Stimulated activated effector memory CD8-positive, alpha-beta T cell treated with anti-CD3 and anti-CD28 coated beads, Interleukin-12 subunit alpha, Interleukin-12 subunit beta, amount 100 ng/mL, for 72 hours (primary cell): Measurements from ENCODE around the gene C14orf93.

Source experiments
- ATAC-seq: fragments of 150-1000 bp; cut with Tn5 transposase; 2 replicates; pipeline ENCODE4 v1.10.0; 2021
- DNase-seq, 2 donors: peaks; one replicate each; pipeline ENCODE4 v3.0.0; 2021 to 2022; ENCODE audit warnings: low spot score in 2 of 2
- H3K27ac Mint-ChIP-seq: one replicate; pipeline ENCODE4 v1.8.0; 2022; ENCODE audit warnings: mild to moderate bottlenecking, mixed read lengths
- H3K36me3 Mint-ChIP-seq: one replicate; pipeline ENCODE4 v1.8.0; 2022; ENCODE audit warnings: mild to moderate bottlenecking, mixed read lengths
- H3K4me1 Mint-ChIP-seq: one replicate; pipeline ENCODE4 v1.8.0; 2022; ENCODE audit warnings: mixed read lengths
- H3K4me3 Mint-ChIP-seq: one replicate; pipeline ENCODE4 v1.8.0; 2022; ENCODE audit warnings: mild to moderate bottlenecking, mixed read lengths
- H3K9me3 Mint-ChIP-seq: one replicate; pipeline ENCODE4 v1.8.0; 2022; ENCODE audit warnings: mixed read lengths

C14orf93 gene

DNA sequence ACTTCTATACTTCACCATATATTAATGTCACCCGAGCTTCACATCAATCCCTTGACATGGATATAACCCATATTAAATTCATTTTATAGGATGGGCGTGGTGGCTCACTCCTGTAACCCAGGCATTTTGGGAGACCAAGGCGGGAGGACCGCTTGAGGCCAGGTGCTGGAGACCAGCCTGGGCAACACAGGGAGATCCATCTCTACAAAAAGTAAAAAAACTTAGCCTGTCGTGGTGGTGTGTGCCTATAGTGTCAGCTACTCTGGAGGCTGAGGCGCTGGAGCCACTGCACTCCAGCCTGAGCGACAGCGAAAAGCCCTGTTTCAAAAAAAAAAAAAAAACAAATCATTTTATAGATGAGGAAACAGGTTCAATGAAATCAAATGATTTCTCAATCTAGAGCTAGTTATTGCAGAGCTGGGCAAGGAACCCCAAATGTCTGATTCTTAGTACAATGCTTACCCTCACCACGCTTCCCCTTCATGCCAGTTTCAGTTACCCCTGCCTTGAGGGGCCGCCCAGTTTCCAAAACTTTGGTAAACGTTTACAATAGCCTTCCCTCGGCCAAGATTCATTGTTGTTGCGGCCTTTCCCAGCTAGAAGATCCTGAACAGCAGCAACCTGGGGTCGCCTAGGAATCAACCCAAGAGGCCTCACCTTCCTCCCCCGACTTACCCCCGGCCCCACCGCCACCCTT lies 24.0 kb upstream of the C14orf93 start:
- H3K36me3 Mint-ChIP-seq, result peaks cover 57% of the 10 kb centered on the region
- peak overlapping the region; percentile 98 for H3K27ac Mint-ChIP-seq
- ATAC-seq, result no peak
- H3K4me3 Mint-ChIP-seq, result peak overlapping the region; percentile 95
- H3K9me3 Mint-ChIP-seq, result no peaks in the 10 kb centered on the region
- peaks cover 37% of the 10 kb centered on the region for H3K4me1 Mint-ChIP-seq
- DNase-seq, result no peak

DNA sequence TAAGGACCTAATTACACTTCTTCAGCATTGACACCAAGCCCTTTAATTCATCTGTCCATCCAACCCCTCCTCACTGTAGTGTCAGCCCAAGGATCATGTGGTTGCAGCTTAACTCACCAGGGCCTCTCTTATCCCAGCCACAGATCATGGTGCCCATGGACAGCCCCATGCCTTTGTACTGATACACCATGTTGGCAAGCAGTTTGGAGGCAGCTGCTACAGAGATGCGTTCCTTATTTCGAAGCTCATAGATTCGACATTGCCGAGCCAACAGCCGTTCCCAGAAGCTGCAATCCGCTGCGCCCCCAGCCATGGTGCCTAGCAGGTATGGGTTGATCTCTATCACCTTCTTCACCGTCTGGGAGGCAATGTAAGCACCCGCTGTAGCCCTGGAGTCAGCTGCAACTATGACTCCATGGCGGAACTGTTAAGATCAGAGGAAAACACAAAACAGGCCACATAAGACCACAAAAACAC lies 23.3 kb upstream of the C14orf93 start:
- no peak for DNase-seq
- Mint-ChIP-seq H3K4me1 (peaks cover 42% of the 10 kb centered on the region), H3K27ac (peak overlapping the region; percentile 98), H3K36me3 (peaks cover 63% of the 10 kb centered on the region), H3K9me3 (no peaks in the 10 kb centered on the region), H3K4me3 (peak overlapping the region; percentile 95)
- ATAC-seq, result no peak

DNA sequence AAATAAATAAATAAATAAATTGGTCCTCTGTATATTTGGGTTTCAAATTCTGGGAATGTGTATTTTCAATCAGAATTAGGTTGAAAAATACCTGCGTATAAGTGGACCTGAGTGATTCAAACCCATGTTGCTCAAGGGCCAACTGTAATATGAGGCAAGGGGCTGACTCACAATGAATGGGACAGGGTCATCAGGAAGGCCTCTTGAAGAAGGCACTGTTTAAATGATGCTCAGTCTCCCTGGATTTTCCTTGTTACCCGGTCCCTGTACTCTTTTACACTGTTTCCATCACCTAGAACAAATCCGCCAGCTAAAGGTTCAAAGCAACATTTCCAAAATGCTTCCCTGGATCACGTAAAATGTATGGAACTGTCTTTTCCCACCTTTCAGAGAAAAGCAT lies 21.0 kb upstream of the C14orf93 start:
- Mint-ChIP-seq H3K4me1 (peaks cover 42% of the 10 kb centered on the region), H3K4me3 (no peak overlapping the region), H3K36me3 (peaks cover 87% of the 10 kb centered on the region)

DNA sequence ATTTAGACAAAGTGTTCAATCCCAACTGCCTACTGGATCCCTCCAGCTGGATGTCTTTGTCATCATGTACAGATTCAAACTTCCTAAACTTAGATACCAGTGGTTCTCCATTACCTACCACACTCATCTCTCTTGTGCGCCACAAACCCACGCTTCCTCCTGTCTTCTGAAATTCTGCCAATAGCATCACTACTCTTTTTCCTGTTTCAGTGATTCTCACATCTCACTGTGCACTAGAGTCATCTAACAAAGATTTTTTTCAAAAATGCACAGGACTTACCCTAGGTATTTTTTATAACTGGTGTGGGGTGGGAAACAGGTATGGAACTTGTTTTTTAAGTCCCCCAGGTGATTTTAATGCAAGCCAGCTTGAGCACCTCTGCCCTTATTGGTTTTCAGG lies 18.9 kb upstream of the C14orf93 start:
- H3K4me1 Mint-ChIP-seq, result peaks cover 45% of the 10 kb centered on the region
- H3K27ac Mint-ChIP-seq, result peak overlapping the region; percentile 54
- no peaks in the 10 kb centered on the region for H3K9me3 Mint-ChIP-seq
- ATAC-seq (peak; percentile 78), DNase-seq (no peak)
- H3K4me3 Mint-ChIP-seq, result no peak overlapping the region
- peaks cover 100% of the 10 kb centered on the region for H3K36me3 Mint-ChIP-seq

More for the DNA sequence above, 21.0 kb upstream of the C14orf93 start:
- no peak for DNase-seq
- Mint-ChIP-seq H3K9me3 (no peaks in the 10 kb centered on the region), H3K27ac (no peak overlapping the region)
- ATAC-seq, result no peak

DNA sequence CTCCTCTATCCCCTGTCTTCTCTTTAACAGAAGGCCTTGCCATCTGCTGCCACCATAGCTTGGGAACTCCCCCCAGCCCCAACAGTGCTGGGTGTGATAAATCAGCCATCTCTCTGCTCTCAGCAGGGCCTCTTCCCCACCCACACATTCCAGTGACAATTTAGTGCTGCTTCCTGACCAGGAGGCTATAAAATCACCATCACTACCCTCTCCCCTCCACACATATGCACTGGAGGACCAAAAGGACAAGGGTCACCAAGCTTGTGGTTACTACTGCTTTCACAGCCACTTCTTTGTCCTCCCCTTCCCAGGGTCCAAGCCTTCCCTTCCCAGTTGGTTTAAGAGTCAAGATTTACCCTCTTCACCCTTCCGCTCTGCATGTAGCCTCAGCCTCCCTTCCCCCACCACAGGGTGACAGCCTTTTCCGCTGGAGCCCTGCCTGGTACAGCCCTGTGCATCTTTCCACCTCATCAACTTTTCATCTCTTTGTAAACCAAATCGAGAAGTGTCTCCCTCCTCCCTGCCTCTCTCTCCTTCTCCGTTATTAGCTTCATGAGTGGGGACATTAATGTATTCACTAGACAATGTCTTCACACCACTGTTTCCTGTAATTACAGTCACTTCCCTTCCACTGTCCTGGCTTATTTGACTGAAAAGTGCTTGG lies 15.3 kb upstream of the C14orf93 start:
- Mint-ChIP-seq H3K27ac (peak overlapping the region; percentile 77), H3K4me3 (peak overlapping the region; percentile 2), H3K9me3 (no peaks in the 10 kb centered on the region), H3K4me1 (peaks cover 27% of the 10 kb centered on the region), H3K36me3 (peaks cover 73% of the 10 kb centered on the region)
- DNase-seq (no peak), ATAC-seq (peak; percentile 53)

DNA sequence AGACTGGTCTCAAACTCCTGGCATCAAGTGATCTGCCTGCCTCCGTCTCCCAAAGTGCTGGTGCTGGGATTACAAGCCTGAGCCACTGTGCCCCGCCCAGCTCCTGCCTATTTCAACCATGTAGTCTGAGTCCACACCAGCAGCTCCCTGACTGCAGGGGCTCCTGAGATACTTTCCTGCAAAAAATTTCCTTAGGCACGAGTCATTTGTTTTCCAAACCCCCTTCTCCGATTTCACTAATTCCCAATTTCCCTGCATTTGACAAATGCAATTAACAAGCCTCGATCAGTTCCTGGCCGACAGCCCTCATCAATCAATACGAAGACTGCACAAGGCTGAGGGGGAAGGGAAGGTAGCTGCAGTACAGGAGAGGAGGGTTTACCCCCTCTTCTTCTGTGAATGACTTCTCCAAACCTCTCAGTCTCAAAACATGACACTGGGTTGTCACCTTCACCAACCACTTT lies 14.7 kb upstream of the C14orf93 start:
- Mint-ChIP-seq H3K27ac (peak overlapping the region; percentile 77), H3K9me3 (no peaks in the 10 kb centered on the region), H3K4me3 (peak overlapping the region; percentile 2), H3K4me1 (peaks cover 27% of the 10 kb centered on the region), H3K36me3 (peaks cover 66% of the 10 kb centered on the region)
- peak; percentile 59 for ATAC-seq
- DNase-seq, result no peak

DNA sequence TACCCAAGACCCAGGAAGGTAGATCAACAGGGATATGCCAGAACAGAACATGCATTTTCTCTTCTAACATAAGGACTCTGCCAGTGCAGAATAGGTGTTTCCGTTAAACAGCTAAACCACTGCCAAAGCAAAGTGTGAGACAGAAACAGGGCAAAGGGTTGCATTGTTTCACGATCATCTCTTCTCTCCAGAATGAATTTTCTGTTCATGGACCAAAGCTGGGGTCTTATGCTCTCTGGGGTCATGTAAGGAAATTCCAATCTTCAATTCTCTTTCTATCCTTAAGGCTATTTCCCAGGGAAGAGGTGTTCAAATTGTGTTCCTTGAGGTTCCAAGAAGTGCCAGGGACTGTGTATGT lies 13.8 kb upstream of the C14orf93 start:
- Mint-ChIP-seq H3K4me1 (peaks cover 18% of the 10 kb centered on the region), H3K36me3 (peaks cover 58% of the 10 kb centered on the region), H3K27ac (no peak overlapping the region)

DNA sequence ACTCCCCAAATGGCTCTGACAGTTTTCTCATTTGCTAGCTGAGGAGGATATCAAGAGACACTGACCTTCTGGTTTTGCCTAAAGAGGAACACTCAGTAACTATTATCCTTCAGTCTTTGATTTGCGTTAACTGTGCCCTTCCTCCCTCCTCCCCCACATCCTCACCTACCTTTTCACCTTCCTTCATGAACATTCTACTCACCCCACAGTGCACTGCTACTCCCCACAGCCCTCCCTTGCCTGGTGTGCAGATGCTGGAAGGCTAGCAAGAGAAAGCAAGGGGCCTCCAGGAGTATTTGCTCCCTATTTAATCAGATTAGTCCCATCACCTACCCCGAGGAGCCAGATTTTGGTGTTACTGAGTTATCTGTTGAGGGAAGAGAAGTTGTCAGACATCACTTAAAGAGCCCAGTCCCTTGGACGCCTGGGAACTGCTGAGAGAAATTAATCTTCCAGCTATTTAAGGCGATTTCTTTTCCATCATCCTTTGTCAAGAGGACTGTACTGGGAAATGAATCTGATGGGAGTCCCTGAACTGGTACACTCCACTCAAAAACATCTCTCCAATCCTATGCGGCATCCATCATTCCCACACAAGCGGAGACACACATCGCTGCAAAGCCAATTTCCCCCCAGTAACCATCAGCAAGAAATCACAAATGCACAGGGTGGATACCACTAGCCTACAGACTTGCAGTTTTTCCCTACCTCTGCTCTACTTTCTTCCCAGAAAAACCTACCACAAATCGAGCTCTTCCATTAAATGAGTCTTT lies 13.3 kb upstream of the C14orf93 start:
- DNase-seq, result no peak
- H3K4me3 Mint-ChIP-seq, result no peak overlapping the region
- H3K4me1 Mint-ChIP-seq, result peaks cover 15% of the 10 kb centered on the region
- H3K9me3 Mint-ChIP-seq, result no peaks in the 10 kb centered on the region
- no peak overlapping the region for H3K27ac Mint-ChIP-seq
- H3K36me3 Mint-ChIP-seq, result peaks cover 52% of the 10 kb centered on the region
- no peak for ATAC-seq

More for the DNA sequence above, 13.8 kb upstream of the C14orf93 start:
- no peak overlapping the region for H3K4me3 Mint-ChIP-seq
- ATAC-seq (no peak), DNase-seq (no peak)
- H3K9me3 Mint-ChIP-seq, result no peaks in the 10 kb centered on the region

DNA sequence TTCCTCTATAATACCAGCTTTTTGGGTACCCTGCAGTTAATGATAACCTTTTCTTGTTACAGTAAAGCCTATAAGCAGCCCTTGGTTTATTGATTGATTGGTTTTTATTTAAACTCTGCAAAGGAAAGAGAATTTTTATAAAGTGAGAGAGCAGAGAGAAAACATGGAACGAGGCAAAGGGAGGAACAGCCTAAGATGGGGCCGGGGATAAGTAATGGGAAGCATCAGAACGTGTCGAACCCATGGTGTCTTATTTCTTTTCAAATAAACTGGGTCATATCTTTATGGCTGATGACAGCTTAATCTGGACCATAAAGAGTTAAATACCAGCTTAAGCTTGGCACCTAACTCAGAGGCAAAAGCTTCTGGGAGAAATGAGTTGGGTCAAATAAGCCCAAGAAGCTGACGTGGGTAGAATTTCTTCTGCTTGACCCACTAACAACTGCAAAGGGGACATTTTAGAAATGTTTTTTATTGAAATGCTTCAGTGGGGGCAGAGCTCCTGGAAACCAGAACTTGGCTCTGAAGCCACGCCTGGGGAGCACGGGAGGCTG lies 12.0 kb upstream of the C14orf93 start:
- peaks cover 40% of the 10 kb centered on the region for H3K36me3 Mint-ChIP-seq
- ATAC-seq (no peak), DNase-seq (no peak)
- no peak overlapping the region for H3K27ac Mint-ChIP-seq
- H3K9me3 Mint-ChIP-seq, result no peaks in the 10 kb centered on the region
- H3K4me1 Mint-ChIP-seq, result peaks cover 15% of the 10 kb centered on the region
- no peak overlapping the region for H3K4me3 Mint-ChIP-seq

DNA sequence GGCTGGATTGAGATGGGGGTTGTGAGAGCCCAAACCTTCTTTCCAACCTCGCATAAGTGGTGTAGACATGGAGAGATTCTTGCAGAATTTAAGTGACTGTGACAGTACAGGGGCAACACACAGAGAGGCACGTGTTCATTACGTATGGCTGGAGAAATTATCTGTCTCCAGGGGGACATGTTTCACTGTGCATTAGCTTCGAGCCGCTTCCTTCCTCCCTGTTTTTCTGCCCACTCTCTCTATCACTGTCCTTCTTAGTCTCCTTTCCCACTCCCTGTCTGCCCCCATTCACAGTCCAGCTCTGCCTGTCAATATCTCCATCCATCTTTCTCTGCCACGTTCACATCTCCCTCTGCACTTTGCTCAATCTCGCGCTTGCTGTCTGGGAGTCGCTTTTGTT lies 11.5 kb upstream of the C14orf93 start:
- no peak for DNase-seq
- Mint-ChIP-seq H3K36me3 (peaks cover 34% of the 10 kb centered on the region), H3K9me3 (no peaks in the 10 kb centered on the region), H3K27ac (no peak overlapping the region), H3K4me1 (peaks cover 15% of the 10 kb centered on the region), H3K4me3 (no peak overlapping the region)
- no peak for ATAC-seq

DNA sequence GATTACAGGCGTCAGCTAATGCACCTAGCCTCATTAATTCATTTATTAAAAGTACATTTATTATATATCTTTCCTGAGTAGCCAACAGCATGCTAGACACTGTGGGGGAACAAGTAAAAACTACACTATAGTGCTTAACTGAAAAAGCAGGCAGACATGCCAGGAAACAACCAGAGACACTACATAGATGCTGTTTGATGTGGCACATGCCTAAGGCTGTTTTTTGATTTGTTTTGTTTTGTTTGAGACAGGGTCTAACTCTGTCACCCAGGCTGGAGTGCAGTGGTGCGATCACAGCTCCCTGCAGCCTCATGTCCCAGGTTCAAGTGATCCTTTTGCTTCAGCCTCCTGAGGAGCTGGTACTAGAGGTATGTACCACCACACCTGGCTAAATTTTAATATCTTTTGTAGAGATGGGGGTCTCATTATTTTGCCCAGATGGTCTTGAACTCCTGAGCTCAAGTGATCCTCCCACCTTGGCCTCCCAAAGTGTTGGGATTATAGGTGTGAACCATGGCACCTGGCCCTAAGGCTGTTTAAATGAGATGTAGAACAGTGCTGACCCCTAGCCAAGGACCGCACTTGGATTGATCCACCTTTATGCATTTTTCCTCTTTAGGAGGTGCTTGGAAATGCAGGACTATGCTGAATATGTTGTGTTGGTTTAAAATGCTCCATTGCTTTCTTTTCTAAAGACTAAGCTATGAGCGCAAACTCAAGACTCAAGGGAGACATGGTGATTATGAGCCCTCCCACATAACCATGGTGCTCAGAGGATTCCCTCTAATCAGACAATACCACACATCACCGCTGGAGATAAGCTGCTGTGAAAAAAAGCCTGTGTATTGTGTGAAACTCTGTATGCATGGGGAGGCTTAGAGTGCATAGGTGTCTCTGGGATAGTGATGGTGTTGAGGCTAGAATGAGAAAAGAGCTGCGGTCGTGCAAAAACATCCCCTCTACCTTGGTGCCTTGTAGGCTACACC lies 10.5 kb upstream of the C14orf93 start:
- ATAC-seq (no peak), DNase-seq (no peak)
- H3K9me3 Mint-ChIP-seq, result no peaks in the 10 kb centered on the region
- peaks cover 24% of the 10 kb centered on the region for H3K36me3 Mint-ChIP-seq
- no peak overlapping the region for H3K4me3 Mint-ChIP-seq
- H3K4me1 Mint-ChIP-seq, result peaks cover 10% of the 10 kb centered on the region
- H3K27ac Mint-ChIP-seq, result no peak overlapping the region

DNA sequence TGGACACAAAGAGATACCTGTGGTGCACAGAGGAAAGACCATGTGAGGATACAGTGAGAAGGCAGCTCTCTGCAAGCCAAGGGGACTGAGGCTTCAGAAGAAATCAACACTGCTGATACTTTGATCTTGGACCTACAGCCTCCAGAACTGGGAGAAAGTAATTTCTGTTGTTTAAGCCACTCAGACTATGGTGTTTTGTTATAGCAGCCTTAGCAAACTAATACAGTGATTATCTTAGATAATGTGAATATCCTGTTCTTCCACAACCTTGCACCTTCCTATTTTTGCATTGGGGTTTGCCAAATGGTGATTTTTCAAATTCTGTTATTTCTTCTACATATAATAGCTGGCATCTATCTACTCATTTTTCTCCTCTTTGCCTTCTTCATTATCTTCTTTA lies 8.2 kb upstream of the C14orf93 start:
- no peak overlapping the region for H3K4me3 Mint-ChIP-seq
- DNase-seq (no peak), ATAC-seq (no peak)
- no peaks in the 10 kb centered on the region for H3K4me1 Mint-ChIP-seq
- H3K27ac Mint-ChIP-seq, result no peak overlapping the region
- H3K9me3 Mint-ChIP-seq, result no peaks in the 10 kb centered on the region
- peaks cover 5% of the 10 kb centered on the region for H3K36me3 Mint-ChIP-seq

DNA sequence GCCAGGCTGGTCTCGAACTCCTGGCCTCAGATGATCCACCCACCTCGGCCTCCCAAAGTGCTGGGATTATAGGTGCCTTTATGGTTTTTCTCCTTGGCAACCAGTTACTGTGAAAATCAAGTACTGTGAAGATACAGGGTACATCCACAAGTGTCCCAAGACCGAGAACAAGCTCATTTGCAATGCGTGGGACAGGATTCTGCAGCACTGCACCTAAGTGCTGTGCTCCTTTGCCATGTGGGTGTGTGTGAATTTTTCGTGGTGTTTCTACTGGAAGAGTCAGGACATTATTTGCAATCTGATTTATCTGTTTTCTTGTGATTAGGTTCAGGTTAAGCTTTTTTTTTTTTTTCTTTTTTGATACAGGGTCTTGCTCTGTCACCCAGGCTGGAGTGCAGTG lies 7.1 kb upstream of the C14orf93 start:
- no peak for DNase-seq
- H3K36me3 Mint-ChIP-seq, result no peaks in the 10 kb centered on the region
- no peak for ATAC-seq
- H3K27ac Mint-ChIP-seq, result no peak overlapping the region
- H3K4me1 Mint-ChIP-seq, result no peaks in the 10 kb centered on the region
- no peak overlapping the region for H3K4me3 Mint-ChIP-seq
- H3K9me3 Mint-ChIP-seq, result no peaks in the 10 kb centered on the region

DNA sequence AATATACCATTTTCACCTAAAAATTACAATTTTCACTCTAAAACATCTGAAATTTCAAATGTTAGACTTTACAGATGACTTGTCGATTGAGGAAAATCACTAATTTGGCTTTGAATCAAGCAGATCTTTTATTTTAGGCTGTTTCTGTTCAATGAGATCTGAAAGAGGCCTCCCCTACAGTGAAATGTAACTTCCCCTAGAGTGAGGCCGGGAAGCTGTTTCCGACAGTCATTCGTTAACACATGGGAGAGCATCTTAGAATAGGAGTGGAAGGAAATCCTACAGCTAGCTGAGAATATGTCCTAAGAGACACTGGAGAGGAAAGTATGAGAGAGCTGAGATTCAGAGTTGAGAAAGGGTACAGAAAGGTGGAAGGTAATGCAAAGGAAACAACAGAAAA lies 5.7 kb upstream of the C14orf93 start:
- Mint-ChIP-seq H3K9me3 (no peaks in the 10 kb centered on the region), H3K27ac (no peak overlapping the region), H3K4me1 (peaks cover 6% of the 10 kb centered on the region), H3K36me3 (no peaks in the 10 kb centered on the region), H3K4me3 (no peak overlapping the region)
- DNase-seq (no peak), ATAC-seq (no peak)
